ENCODE measurements around the gene SHROOM3. TPM values are rescaled to one million over a fixed set of nuclear protein-coding genes. Genes with fewer than 3 reads are reported as not detected.

SHROOM3 gene
- total RNA-seq, 1 experiment from 2014 or later: 27.6 TPM

DNA sequence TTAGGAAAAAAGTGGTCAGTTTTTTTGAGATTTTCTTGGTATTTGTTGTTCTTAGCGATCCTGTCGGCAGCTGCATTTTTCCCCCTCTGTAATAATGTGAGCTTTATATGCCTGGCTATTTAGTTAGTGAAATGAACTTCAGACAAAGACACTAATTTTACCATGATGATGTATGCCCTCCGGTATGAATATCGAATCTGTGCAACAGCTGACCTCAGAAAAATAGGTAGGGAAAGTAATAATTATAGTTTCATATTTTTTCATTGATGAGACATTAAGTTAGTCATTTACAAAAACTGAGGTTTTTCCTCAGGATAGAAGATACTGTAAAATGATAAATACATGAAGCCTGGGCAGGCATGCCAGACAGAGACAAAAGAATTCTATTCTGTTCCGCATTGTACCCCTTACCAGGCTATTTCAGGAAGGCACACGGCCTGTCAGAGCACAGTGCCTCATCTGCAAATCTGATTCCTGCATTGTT is 155.8 kb downstream of the SHROOM3 start:
- peak overlapping the region; percentile 1 to 2; a peak in 3 of 5 replicates for H3K4me3 Mint-ChIP-seq
- Histone ChIP-seq H3K9ac (ENCODE audit: extremely low read depth, insufficient read length, low read length) (no peak overlapping the region), H4K91ac (ENCODE audit: insufficient read length, low read depth, low read length) (no peak overlapping the region), H2BK12ac (ENCODE audit: insufficient read length, low read depth, low read length) (peak overlapping the region; percentile 97), H3K4me1 (ENCODE audit: insufficient read depth, low read length) (peaks cover 8% of the 10 kb centered on the region), H3K56ac (ENCODE audit: insufficient read length, low read depth, low read length) (no peak overlapping the region), H4K5ac (ENCODE audit: insufficient read length, low read depth, low read length) (peak overlapping the region; percentile 57), H3T11ph (ENCODE audit: low read length) (peak overlapping the region; percentile 98), H3K18ac (ENCODE audit: insufficient read length, low read depth, low read length) (peak overlapping the region; percentile 87), H3K14ac (ENCODE audit: insufficient read depth, low read length) (peak overlapping the region; percentile 76; the same call in 1 of the 2 replicates), H2BK20ac (ENCODE audit: low read depth, low read length, poor library complexity, severe bottlenecking) (no peak overlapping the region), H4K8ac (replicated peaks; ENCODE audit: insufficient read length, low read depth, low read length) (no peak overlapping the region), H2BK15ac (ENCODE audit: low read depth, low read length) (no peak overlapping the region), H2BK120ac (ENCODE audit: low read depth, low read length, poor library complexity, severe bottlenecking) (peak overlapping the region; percentile 97), H2AFZ (ENCODE audit: low read length) (no peak overlapping the region), H3K79me1 (ENCODE audit: insufficient read depth, low read depth, low read length, poor library complexity, severe bottlenecking) (no peaks in the 10 kb centered on the region), H3K23me2 (ENCODE audit: insufficient read length, low read depth, low read length, poor library complexity, severe bottlenecking) (peaks cover 3% of the 10 kb centered on the region), H3K27me3 (ENCODE audit: insufficient read depth, low read length) (no peaks in the 10 kb centered on the region), H2BK5ac (ENCODE audit: insufficient read length, low read length) (peak overlapping the region; percentile 76), H3K23ac (ENCODE audit: insufficient read length, low read depth, low read length) (no peak overlapping the region), H3K79me2 (ENCODE audit: insufficient read depth, low read length) (no peaks in the 10 kb centered on the region), H2AK5ac (ENCODE audit: insufficient read length, low read length) (no peak overlapping the region), H3K4me2 (ENCODE audit: insufficient read depth, insufficient read length, low read length) (no peak overlapping the region), H4K20me1 (ENCODE audit: control insufficient read depth, insufficient read depth, insufficient read length) (no peaks in the 10 kb centered on the region), H3K9me3 (ENCODE audit: control insufficient read depth, low read depth, low read length) (no peaks in the 10 kb centered on the region), H3K4ac (ENCODE audit: low read depth, low read length) (no peak overlapping the region; the same call in 1 of the 2 replicates), H3K27ac (ENCODE audit: insufficient read length, low read depth, low read length) (peak overlapping the region; percentile 99)
- peaks cover 62% of the 10 kb centered on the region in 2 experiments for H3K4me1 Mint-ChIP-seq
- H3K36me3 Mint-ChIP-seq (ENCODE audit: insufficient read depth in 1 of 3, low read depth in 3 of 3): peaks cover 0 to 6% (median 0%) of the 10 kb centered on the region in 3 experiments; a peak in 2 of 7 replicates
- DNase-seq: no peak
- no CpG with 5 or more reads among the region's 6 CpGs for WGBS (ENCODE audit: extremely low coverage, insufficient read length, low lambda C conversion rate)
- H3K27me3 Mint-ChIP-seq (ENCODE audit: low read depth): no peaks in the 10 kb centered on the region
- peak overlapping the region; percentile 95 to 100 (median 99) for H3K27ac Mint-ChIP-seq
- TF ChIP-seq, protein P1, sequence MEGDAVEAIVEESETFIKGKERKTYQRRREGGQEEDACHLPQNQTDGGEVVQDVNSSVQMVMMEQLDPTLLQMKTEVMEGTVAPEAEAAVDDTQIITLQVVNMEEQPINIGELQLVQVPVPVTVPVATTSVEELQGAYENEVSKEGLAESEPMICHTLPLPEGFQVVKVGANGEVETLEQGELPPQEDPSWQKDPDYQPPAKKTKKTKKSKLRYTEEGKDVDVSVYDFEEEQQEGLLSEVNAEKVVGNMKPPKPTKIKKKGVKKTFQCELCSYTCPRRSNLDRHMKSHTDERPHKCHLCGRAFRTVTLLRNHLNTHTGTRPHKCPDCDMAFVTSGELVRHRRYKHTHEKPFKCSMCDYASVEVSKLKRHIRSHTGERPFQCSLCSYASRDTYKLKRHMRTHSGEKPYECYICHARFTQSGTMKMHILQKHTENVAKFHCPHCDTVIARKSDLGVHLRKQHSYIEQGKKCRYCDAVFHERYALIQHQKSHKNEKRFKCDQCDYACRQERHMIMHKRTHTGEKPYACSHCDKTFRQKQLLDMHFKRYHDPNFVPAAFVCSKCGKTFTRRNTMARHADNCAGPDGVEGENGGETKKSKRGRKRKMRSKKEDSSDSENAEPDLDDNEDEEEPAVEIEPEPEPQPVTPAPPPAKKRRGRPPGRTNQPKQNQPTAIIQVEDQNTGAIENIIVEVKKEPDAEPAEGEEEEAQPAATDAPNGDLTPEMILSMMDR (conservative IDR thresholded peaks at IDR 0.05): no peak
- H3K9me3 Mint-ChIP-seq: peaks cover 0 to 4% of the 10 kb centered on the region in 2 experiments; a peak in 2 of 5 replicates
